ENCODE data around the gene PPARGC1A.

PPARGC1A gene

GRCh38 chr4:23878912-23879732, 10.7 kb downstream of the PPARGC1A start:
- no peak for DNase-seq

DNA sequence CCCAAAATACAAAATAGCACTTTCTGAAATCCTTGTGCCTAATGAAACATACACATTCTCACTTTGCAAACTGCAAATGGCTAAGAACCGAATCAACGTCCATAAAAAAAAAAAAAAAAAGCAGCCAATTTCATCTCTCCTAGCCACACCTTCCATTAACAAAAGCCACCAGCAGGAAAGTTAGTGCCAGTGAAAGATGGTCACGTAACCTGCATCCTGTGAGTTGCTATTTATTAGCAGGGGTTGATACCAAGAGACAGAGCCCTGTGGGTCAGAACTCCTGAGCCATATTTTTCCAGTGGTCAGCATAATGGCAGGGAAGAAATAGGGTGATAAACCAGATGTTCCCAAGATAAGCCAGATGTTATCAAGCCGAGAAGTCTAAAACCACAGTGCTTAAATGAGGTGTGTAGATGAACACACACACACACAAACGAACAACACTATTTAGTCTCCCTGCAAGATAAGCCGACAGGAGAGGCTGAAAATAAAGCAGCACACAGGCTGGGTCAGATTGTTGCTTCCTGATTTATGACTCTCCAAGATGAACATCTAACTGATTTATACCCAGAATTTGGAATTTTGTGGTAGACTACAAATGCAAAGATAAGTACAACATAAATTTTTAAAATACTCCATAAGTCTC, 11.5 kb downstream of the PPARGC1A start:
- DNase-seq, result no peak

DNA sequence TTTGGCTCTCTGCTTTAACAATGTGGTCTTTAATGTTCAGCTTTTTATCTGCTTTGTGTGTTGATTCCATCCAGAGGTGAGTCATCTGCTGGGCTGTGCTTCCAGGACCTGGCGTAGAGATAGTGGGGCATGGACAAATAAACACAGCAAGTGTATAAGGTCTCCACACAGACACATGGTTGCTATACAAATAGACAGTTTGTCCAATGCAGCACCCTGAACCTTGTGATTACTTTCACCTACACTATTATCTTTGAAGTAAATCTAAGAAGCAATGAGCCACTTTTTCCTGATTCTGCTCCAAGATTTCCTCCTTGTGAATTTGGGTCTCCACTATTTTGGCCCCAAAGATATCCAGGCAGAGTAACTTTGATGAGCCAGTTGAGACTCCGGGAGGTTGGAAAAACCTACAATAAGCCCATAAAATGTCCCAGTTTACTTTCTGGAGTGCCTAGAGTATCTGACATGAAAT, 12.1 kb downstream of the PPARGC1A start:
- DNase-seq, result no peak

DNA sequence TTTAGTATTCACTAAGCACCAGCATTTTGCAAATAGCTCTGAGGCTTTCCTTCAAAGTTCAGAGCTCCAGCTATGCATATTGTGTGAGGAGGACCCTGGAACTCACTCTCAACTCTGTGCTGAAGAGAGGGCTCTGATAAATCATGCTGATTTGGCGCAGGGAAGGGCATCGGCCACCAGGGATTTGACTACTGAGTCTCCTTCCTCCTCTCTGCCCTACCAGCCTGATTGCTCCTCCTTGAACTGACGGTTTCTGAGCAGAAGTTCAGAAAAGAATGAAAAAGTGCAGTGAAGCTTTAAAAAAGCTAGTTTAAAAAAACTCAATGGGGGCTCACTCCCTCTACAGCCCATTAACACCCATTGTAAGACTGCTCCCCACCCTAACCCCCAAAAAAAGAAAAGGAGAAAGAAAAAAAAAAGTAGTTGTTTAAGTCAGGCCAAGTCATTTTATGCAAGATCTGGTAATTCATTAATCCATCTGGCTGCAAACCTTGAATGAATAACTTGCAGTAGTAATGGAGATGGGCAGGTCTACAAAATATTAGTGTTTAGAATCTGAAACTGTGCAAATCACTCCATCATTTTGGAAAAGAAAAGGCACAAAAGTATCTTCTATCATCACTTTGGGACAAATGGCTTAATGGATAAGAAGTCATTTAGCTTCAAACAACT, 13.3 kb downstream of the PPARGC1A start:
- no peak for DNase-seq

DNA sequence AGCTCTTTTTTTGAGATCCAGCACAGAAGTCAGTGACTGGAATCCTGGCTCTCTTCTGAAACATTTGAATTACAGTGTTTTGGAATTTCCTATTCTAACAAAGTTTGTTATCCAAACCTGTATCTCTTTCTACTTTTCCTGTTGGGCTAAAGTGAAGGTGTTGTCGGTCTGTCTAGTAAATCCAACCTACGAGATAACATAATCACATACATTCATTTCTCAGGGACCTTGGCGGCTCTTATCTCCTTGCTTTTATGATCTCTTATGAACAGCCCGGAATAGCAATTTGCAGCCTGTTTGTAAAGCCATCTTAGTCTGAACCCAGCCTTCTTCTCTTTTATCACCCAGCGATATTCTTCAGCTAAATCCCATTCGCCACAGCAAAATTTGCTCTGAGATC, 14.5 kb downstream of the PPARGC1A start:
- no peak for DNase-seq

GRCh38 chr4:23874536-23874901, 15.3 kb downstream of the PPARGC1A start:
- no peak for DNase-seq

DNA sequence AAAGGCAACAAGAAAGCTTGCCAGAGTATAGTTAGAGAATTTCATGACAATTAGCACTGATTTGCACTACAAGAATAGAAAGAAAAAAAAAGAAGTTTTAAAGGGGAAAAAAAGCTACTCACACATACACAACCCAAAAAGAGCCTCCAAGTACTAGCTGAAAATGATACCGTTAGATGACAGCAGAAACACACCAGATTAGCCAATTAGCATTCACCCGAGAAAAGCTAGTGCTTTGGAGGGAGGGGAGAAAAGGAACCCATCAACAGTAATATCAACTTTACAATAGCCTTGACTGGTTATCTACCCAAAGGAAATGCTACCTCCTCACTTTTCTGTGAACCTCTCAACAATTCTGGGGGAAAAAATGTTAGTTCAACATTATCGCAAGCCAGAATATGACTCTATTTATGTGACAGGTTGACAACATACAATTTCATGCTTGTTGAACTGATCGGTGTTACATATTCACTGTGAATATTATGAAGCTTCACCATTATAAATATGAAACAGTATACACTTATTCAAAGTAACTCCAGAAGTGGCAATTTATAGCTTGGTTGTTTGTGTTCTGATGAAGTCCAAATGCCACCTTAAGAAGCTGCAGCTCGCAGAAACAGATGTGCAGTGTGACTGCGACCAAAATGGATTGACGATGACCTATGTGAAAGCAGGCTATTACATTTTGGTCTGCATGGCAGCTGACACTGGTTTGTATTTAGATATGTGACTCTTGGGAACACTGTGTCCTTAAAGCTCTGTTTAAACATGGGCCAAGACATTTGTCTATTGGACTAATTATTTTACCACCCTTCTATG, 15.9 kb downstream of the PPARGC1A start:
- DNase-seq, result no peak

DNA sequence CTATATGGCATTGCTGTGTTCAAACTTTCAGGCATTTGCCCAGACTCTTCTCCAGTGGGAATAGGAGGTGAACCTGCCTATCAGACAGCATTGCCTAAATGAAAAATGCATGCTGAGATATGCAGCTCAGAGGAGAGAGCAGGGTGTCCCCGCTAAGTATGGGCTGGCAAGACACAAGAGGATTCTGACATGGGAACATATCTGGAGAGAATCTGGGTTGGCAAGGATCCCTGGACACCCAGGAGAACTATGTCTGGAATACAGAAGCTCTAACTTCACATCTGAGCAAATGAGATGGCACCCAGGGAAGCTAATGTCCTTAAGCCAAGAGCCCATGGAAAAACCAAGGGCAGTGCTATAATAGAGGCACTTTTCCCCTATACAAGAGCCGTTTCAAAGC, 18.4 kb downstream of the PPARGC1A start:
- DNase-seq, result no peak

DNA sequence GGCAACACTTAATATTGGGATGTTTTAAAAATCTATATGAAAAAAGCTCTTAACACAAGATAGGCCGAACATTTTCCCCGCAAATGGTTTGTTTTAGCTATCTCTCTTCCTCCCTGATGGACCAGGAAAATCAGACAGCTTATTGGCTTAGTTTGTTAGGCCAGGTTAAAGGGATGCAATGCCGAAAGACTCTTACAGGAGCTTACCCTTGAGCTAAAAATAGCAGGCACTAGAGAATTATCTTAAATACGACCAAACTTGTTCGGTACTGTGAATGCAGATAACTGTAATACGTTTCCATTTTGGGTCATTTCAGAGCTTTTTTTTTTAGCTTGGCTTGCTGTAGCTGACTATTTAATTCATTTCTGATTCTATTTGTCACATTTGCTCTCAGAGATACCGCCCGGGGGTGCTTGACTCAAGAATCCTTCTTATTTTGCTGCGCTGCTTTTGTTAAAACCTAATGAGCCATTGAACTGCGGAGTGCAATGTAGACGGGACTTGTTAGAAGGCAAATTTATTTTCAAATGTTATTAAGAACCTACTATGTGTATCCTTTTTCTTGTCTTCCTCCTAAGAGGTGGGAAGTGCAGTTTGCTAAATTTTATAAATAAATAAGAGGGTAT, 23.3 kb downstream of the PPARGC1A start:
- DNase-seq, result no peak

DNA sequence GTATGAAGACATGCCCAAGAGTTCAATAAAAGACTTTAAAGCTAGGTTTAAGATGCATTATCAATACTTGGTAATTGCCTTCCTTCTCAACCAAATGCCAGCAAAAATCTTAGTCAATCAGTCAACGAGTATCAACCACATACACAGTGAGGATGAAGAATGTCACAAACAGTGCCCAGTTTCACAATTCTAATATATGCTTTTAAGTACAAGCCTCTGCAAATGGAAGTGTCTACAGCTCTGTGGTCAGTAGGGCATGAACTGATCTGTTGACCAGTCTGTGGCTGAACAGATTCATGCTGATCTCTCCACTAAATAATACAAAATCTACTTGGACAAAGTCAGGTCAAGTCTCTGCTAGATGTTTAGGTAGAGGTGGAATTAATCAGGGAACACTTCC, 27.9 kb downstream of the PPARGC1A start:
- DNase-seq, result no peak

DNA sequence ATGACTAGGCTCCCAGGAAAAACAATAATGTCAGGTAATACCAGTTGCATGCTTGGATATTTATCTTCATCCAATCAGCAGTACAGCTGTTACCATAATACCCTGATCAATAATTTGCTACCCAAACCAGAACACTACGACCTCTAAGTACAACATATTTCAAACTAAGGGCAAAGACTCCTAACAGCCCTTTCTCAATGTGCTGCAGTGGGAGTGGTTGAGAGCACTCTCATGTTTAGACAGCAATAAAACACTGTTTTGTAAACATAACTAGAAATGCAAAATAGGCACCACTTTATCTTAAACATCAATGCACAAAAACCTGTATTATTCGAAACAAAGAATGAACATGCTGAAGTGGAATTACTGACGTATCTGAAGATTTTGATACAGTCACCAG, 28.9 kb downstream of the PPARGC1A start:
- DNase-seq, result no peak

- no peak for DNase-seq
Observed at GRCh38 chr4:23857367-23857959, 32.4 kb downstream of the PPARGC1A start.

DNA sequence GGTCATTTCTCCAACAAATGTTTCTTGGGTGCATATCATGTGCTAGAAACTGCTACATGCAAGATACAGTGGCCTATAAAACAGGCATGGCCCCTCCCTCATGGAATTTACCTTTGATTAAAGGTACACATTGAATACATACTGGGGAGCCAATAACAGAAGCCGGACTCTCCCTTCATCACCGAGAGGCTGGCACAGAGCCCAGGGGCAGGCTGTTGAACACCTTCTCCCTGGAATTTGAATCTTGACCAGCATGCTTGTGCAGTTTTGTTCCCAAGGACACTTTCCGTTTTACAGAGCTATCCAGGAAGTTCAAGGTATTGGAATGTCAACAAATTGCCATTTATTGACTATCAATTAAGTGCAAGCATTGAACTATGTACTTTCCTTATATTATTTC, 33.2 kb downstream of the PPARGC1A start:
- no peak for DNase-seq

- no peak for DNase-seq
Observed at GRCh38 chr4:23855912-23856605, 33.8 kb downstream of the PPARGC1A start.

DNA sequence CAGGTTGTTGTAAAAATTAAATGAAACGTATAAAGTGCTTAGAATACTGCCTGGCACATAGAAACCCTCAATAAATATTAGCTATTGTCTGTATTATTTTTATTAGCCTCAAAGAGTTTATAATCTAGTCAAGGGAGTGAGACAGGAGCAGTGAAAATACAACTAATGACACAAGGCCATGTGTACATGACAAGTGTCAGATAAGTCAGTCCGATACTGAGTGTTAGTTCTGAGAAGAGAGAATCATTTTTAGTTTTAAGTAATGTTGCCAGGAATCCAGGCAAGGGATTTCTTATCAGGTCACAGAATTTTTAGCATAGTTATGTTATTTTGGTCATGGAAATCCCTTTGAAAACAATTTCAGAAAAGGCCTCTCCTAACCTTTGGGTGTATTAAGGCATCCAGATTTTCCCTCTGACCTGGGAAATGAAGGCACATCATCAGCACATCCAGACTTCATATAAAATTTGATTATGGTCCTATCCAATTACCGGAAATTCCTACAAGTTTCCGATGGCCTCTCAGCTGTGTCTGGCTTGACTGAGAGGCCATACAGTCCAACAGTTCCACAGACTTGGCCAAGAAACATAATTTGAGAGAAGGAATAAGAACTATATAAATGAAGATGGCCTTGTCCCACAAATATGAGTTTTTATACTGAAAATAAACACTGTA, 35.7 kb downstream of the PPARGC1A start:
- DNase-seq, result no peak

DNA sequence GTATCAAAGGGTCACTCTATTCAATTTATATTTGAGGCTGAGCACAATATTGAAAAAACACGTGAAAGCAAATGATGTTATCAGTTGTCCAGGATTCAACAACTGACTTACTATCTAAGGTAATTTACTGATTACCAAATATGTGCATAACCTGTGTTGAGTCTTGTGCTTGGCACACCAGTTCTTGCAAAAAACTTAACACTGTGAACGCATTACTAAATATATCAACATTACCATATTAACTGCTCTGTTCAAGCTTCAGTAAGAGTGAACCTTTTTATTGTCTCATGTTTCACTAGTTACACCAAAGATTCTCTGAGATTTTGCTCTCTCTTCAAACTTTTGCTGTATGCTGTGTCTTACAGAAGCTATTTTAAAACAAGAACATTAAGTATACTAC, 38.4 kb downstream of the PPARGC1A start:
- DNase-seq, result no peak

GRCh38 chr4:23847158-23847557, 42.7 kb downstream of the PPARGC1A start:
- no peak for DNase-seq

DNA sequence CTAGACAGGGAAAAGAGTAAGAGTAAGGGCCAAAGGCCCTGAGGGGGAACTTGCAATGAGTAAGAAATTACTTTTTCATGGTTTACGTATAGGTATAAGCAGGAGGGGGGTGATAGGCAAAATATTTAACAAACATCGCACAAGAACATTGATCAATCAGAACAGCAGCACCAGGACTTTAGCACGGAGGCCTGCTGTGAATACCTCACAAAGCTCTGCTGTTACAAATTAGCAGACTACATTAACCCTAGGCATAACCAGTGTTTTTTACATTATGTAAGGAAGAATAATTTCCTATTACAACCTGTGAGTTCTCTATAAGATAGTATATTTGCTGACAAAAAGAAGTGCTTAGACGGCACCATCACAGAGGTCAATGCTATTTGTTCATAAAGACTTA, 44.9 kb downstream of the PPARGC1A start:
- no peak for DNase-seq

- DNase-seq, result no peak
Observed at GRCh38 chr4:23839279-23839678, 50.6 kb downstream of the PPARGC1A start.

DNA sequence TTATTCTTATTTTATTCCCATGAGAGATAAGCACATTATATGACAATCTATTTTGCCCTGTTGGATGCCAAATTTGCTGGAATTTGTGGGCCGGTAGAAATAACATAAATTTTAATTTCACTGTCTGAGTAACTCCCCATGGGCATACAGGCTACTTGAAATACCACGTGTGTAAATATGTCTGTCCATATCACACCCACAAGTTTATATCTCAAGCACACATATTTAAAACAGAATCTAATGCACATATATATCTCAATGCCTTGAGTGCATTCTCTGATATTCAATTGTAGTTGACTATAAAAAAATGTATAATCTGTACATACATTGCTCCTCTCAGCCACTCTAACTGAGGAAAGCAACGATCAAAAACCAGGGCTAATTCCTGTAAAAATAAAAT, 51.2 kb downstream of the PPARGC1A start:
- DNase-seq, result no peak

- no peak for DNase-seq
Observed at GRCh38 chr4:23838131-23838530, 51.7 kb downstream of the PPARGC1A start.

Measured in activated T-cell treated with anti-CD3 and anti-CD28 coated beads for 4 hours (primary cell).